ENCODE data around the gene SYP. TPM values are rescaled to one million over a fixed set of nuclear protein-coding genes. Genes with fewer than 3 reads are reported as not detected.

The SYP gene
- total and polyA plus RNA-seq, 9 of the 15 experiments (the other 6 are each of a cell fraction or from before 2014, with no cell fraction given), result 0.48 to 5.1 (median 2.6) TPM

GRCh38 chrX:49193542-49193964 lies 6.4 kb downstream of the SYP start:
- Histone ChIP-seq H4K20me1 (replicated peaks; ENCODE audit: control insufficient read depth, insufficient read depth, low read length) (no peaks in the 10 kb centered on the region), H3K27ac (ENCODE audit: extremely low read depth, low read depth, low read length) (peak overlapping the region; percentile 63), H2AFZ (ENCODE audit: low read depth, low read length) (peak overlapping the region; percentile 76), H3K9me1 (ENCODE audit: control insufficient read depth, insufficient read depth, low read length) (no peaks in the 10 kb centered on the region), H3K9me3 (replicated peaks; ENCODE audit: control insufficient read depth, insufficient read depth, low read depth, low read length) (no peaks in the 10 kb centered on the region), H3K79me2 (ENCODE audit: control insufficient read depth, insufficient read depth, low read length) (peaks cover 18% of the 10 kb centered on the region; the same call in 2 of the 3 replicates), H3K4me1 (replicated peaks in 1 of 2; ENCODE audit: control insufficient read depth in 2 of 2, insufficient read depth in 2 of 2, low read length in 2 of 2) (peaks cover 27 to 38% of the 10 kb centered on the region in 2 experiments; a peak in 4 of 5 replicates), H3K36me3 (ENCODE audit: control insufficient read depth, insufficient read depth, low read length) (no peaks in the 10 kb centered on the region), H3K9ac (ENCODE audit: insufficient read depth in 1 of 2, low read depth in 2 of 2, low read length in 2 of 2) (peak overlapping the region; percentile 23 to 84; a peak in 3 of 4 replicates), H3K4me2 (ENCODE audit: insufficient read depth, low read length) (peak overlapping the region; percentile 55), H3K27me3 (ENCODE audit: control insufficient read depth in 2 of 2, insufficient read depth in 2 of 2, low read length in 2 of 2) (no peaks in the 10 kb centered on the region), H3K4me3 (no peak overlapping the region)
- CTCF ChIA-PET (ENCODE audit: low intra/inter-chr PET ratio), result no interaction called here
- WGBS (ENCODE audit: insufficient coverage, low coverage, missing lambda C conversion rate), result 67% methylated on average over 2 of the region's 2 CpGs
- BruUV-seq (replicated peaks), result no TSS peak
- DNase-seq (ENCODE audit: extremely low read depth in 1 of 4, low spot score in 3 of 4) (peak in 1 of 4 experiments; percentile 37), FAIRE-seq (peak; percentile 65), ATAC-seq (no peak)
- in situ Hi-C loops (cut with MboI) (no loop called here), intact Hi-C loops (cut with micrococcal nuclease) (loop anchor here (5.0 kb wide), 1 partner anchor 46 kb away; no protein-coding TSS in a partner anchor)
- TF ChIP-seq SOX6 (IDR thresholded peaks at IDR 0.05) (no peak), FIP1L1 (IDR thresholded peaks at IDR 0.05; ENCODE audit: low read depth, low read length, poor library complexity, severe bottlenecking) (no peak), RAD21 (CRISPR knock-in tag; conservative IDR thresholded peaks at IDR 0.05 in 1 of 2, IDR thresholded peaks at IDR 0.05 in 1 of 2) (peak in 1 of 2 experiments; percentile 59; a peak in 2 of 4 replicates), CGGBP1 (CRISPR knock-in tag; IDR thresholded peaks at IDR 0.05) (no peak), CTCF (IDR thresholded peaks at IDR 0.05 in 2 of 3, conservative IDR thresholded peaks at IDR 0.05 in 1 of 3; ENCODE audit: insufficient read depth in 2 of 3, low read depth in 1 of 3, low read length in 3 of 3) (peak in 2 of 3 experiments; percentile 27 to 31; a peak in 2 of 6 replicates), EGR1 (conservative IDR thresholded peaks at IDR 0.05) (peak; percentile 43)
- POLR2A ChIA-PET, result no interaction called here
